Esophagus squamous epithelium (tissue), 4 donors: ENCODE measurements around the gene FOXO3.

Experiments
- CTCF ChIP-seq, 6 experiments: fragments of 450-650 bp in 4 of 6; fragments of 200-600 bp in 2 of 6; sonication (generic) in 2 of 6; IDR thresholded peaks; one replicate each; pipeline ENCODE4 v1.5.1; 2016 to 2019; ENCODE audit warnings: antibody characterized with exemption in 6 of 6, mild to moderate bottlenecking in 4 of 6, moderate library complexity in 4 of 6
- POLR2A ChIP-seq, 4 donors: fragments of 450-650 bp; IDR thresholded peaks; one replicate each; pipeline ENCODE4 v1.6.1; 2017; ENCODE audit warnings: antibody characterized with exemption in 4 of 4, mild to moderate bottlenecking in 4 of 4, moderate library complexity in 3 of 4

GRCh38 chr6:108644252-108644651, 83.5 kb downstream of the FOXO3 start:
- TF ChIP-seq CTCF (IDR thresholded peaks at IDR 0.05) (no peak), POLR2A (IDR thresholded peaks at IDR 0.05) (no peak)
